ENCODE data around the gene RAB19. TPM values are rescaled to one million over a fixed set of nuclear protein-coding genes. Genes with fewer than 3 reads are reported as not detected.

The RAB19 gene, protein sequence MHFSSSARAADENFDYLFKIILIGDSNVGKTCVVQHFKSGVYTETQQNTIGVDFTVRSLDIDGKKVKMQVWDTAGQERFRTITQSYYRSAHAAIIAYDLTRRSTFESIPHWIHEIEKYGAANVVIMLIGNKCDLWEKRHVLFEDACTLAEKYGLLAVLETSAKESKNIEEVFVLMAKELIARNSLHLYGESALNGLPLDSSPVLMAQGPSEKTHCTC
- 0.33 and 3.8 TPM in 2 replicates for total RNA-seq

DNA sequence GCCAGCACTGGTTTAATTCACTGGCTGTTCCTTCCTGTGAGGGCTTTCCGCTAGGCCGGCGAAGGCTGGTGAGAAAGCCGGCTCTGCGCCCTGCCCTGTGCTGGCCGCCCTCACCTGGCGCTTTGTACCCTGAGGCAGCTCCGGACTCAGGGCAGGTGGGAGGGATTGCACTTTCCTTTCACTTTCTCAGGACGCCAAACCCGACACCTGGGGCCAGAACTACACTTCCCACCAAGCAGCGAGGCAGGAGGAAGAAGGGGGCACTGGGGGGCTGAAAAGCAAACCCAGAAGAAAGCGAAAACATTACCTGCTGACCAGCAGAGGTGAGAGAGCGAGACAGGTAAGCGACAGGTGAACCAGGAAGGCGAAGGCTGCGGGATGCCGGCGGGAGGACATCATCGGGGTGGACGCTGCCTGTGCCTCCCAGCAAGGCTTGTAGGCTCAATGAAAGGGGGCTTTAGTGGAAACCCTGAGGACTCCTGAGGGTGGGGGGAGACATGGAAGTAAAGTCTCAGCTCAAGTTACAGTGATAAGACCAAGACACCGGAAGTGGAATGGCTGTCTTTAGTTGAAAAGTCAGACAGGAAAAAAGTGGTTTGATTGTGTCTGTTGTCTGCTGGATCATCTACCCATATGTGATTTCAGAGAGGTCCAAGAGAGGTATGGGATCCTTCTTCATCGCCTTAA lies at the start of gene RAB19:
Gene RAB19 (plus strand): TSS at position 181 of the 687 bp plus-strand sequence. CDS start 3,589 bp downstream, outside the sequence.

DNA sequence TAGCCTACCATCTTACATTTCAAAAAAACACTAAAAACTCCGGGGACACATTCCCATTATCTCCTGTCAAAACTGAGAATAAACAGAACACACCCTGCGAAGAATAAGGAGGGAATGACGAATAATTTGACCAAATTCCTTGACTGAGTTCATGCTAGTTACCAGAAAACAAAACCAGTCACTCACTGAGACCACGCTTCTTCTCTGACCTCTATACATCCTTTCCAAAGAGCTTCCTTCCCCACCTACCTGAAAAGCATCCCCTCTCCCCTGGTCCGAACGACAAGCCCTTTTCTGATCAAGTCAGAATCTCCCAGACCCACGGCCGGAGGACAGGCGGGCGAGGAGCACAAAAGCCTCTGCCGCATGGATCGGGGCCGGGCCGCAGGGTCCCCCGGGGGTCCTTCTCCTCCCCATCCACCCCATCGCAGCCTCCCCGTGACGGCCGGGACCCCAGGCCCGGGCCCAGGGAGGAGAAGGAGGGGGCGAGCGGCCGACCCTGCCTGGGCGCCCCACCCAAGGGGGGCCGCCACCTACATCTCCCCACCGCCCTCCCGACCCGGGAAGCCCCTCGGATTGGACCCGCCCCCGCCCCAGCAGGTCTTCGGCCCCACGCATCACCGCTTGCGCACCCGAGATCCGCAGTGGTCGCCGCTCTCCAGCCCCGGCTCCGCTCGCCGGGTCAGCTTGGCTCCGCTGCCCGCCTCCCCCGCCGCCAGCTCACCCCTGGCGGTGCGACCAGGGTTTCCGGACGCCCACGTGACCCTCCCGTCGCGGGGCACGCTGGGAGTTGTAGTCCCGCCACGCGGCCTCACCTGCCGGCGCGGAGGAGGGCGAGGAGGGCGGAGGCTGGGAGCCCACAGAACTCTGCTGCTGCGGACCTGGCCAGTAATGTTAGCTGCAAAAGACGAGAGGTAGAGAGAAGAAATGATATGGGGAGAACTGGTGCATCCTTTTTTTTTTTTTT lies 5.8 kb upstream of the RAB19 start, which contains the start of gene SLC37A3:
Gene SLC37A3 (minus strand): TSS at position 747 of the 967 bp plus-strand sequence. CDS start 16,004 bp downstream, outside the sequence.

Other genes with a start within 250 kb of the RAB19 start
- 1.8 and 4.8 TPM in 2 replicates for gene KDM7A, start 227.1 kb upstream of the RAB19 start, total RNA-seq
- 16.3 and 27.6 TPM in 2 replicates for gene SLC37A3, start 5.5 kb upstream of the RAB19 start, total RNA-seq
- 21.7 and 48.0 TPM in 2 replicates for gene MKRN1, start 75.4 kb downstream of the RAB19 start, total RNA-seq
- gene DENND2A, start 236.8 kb downstream of the RAB19 start, total RNA-seq = 4.7 and 20.7 TPM in 2 replicates